ENCODE data around the gene LTO1. TPM values are rescaled to one million over a fixed set of nuclear protein-coding genes. Genes with fewer than 3 reads are reported as not detected.

LTO1 gene
- total RNA-seq, 2 donors from 2014 or later, result 11.3 to 20.0 TPM

DNA sequence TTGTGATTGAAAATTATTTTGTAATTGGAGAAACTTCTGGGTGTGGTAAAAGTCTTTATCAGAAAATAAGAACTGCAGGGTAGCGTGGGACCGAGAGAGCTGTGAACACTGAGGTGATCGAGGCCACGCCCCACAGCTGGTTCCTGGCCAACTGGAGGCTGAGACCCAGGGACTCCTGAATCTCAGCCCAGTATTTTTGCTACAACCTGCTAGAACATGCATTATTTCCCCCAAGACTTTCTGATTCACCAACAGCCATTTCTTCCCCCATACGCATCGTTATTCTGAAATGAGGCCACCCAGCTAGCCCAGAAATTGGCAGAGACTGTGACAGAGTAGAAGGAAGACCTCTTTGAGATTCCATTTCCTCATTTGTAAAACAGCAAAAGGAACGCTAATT, 32.0 kb upstream of the LTO1 start:
- no peak overlapping the region for H3K4me3 ChIP-seq

DNA sequence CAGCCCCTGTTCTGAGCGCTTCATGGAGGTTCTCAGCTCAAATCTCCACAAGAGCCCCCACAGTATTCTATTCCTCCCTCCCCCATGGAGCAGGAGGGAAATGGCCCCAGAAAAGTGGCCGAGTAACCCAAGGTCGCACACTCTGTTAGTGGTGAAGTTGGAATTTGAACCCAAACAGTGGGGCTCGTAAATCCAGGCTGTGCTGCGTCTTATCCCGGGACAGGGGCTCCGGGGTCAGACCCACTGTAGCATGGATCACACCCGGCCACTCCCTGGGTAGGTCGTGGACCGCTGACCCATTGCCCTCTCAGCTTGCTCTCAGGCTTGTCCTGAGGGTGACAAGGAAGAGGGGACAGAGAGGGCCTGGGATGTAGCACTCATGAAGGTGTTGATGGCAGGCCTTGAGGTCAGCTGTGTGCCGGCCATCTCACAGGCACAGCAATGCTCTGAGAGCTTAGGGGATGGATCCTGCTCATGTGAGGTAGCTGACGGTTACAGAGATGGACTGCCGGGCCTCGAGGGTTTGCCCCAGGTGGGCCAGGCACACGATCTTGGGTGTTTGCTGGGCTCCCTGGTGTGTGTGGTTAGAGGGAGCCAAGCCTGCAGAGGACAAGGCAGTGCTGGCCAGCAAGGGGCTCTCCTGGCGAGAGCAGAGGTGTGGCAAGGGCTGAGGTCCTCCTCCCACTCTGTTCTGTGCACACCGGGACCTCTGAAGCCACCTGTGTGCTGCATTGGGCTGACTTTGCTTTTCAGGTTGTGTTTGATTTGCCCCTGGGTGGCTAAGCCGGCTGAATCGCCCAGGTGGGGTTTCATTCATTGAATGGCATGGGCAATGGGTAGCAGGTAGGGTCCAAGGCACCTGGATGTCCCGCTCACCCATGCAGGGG, 31.0 kb upstream of the LTO1 start:
- DNase-seq, result peak; percentile 66
- Histone ChIP-seq H3K9me3 (no peaks in the 10 kb centered on the region), H3K27me3 (peaks cover 41% of the 10 kb centered on the region), H3K4me3 (no peak overlapping the region), H3K9ac (ENCODE audit: low read depth in 2 of 2, low read length in 2 of 2) (no peak overlapping the region), H3K27ac (no peak overlapping the region), H3K36me3 (no peaks in the 10 kb centered on the region), H3K4me1 (peaks cover 10% of the 10 kb centered on the region)
- no peak for TF ChIP-seq CTCF (IDR thresholded peaks at IDR 0.05)
- intact Hi-C loops (cut with DNase I), result no loop called here

More for the DNA sequence above, 32.0 kb upstream of the LTO1 start:
- H3K4me1 ChIP-seq, result peaks cover 10% of the 10 kb centered on the region
- H3K9me3 ChIP-seq, result no peaks in the 10 kb centered on the region
- H3K36me3 ChIP-seq, result no peaks in the 10 kb centered on the region
- no peak overlapping the region for H3K27ac ChIP-seq
- DNase-seq, result peak; percentile 55
- peaks cover 31% of the 10 kb centered on the region for H3K27me3 ChIP-seq
- no peak overlapping the region for H3K9ac ChIP-seq (ENCODE audit: low read depth in 2 of 2, low read length in 2 of 2)
- intact Hi-C loops (cut with DNase I), result no loop called here
- TF ChIP-seq CTCF (IDR thresholded peaks at IDR 0.05), result no peak

DNA sequence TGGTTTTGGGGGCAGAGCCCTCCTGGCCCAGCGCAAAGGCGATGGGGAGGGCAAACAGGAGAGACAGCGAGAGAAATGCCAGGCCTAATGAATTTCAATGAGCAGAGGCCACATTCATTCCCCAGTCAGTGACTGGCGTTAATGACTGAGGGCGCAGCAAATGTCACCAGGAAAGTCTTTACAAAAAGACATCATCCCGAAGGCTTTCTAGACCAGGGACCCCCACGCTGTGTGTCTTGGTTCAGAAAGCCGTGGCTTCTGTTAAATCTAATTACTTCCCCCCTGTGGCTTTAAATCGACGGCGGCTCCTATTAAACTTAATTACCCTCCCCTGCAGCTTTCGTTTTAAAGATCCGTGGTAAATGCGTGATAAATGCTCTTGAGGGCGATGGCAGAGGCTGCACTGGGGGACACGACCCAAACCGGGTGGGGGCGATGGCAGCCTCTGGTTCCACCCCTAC, 30.2 kb upstream of the LTO1 start:
- peaks cover 10% of the 10 kb centered on the region for H3K4me1 ChIP-seq
- no peaks in the 10 kb centered on the region for H3K36me3 ChIP-seq
- no peak for DNase-seq
- intact Hi-C loops (cut with DNase I), result no loop called here
- peaks cover 43% of the 10 kb centered on the region for H3K27me3 ChIP-seq
- no peaks in the 10 kb centered on the region for H3K9me3 ChIP-seq
- no peak overlapping the region for H3K4me3 ChIP-seq
- no peak for TF ChIP-seq CTCF (IDR thresholded peaks at IDR 0.05)
- H3K27ac ChIP-seq, result no peak overlapping the region
- no peak overlapping the region for H3K9ac ChIP-seq (ENCODE audit: low read depth in 2 of 2, low read length in 2 of 2)

DNA sequence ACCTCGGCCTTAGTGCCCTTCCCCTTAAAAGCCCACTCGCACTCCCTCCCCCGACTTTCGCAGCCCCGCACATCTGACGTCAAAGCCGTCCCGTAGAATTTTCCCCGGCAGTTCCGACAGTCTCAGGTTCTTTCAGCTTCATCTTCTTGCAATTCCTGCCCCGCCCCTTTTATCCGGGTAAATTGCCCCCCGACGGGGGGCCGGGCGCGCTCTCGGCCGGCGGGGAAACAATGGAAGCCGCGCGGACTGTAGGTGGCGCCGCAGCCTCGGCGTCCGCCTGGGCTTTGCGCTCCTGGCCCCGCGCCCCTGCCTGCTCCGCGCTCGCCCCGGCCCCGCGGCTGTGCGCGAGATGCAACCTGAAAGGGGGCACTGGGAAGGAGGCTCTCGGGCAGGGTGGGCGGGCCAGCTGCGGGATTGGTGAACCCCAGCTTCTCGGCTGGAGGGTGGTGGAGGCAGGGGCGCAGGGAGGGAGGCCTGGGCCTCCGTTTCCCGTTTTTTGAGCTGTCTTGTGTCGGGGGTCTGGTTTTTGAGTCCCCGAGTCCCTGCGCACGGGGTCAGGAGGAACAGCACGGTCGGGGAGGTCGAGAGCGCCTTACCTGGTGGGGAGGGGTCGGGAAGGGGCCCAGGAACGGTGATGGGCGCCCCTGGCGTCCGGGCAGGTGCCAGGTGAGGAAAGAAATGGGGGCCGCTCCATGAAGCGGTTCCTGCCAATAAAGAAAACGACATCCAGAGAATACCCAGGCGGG, 29.5 kb upstream of the LTO1 start:
- no peak for DNase-seq

More for the DNA sequence above, 29.5 kb upstream of the LTO1 start:
- Histone ChIP-seq H3K36me3 (no peaks in the 10 kb centered on the region), H3K4me3 (no peak overlapping the region), H3K27ac (no peak overlapping the region), H3K27me3 (peaks cover 43% of the 10 kb centered on the region), H3K9ac (ENCODE audit: low read depth in 2 of 2, low read length in 2 of 2) (no peak overlapping the region), H3K9me3 (no peaks in the 10 kb centered on the region), H3K4me1 (peaks cover 10% of the 10 kb centered on the region)
- peak; percentile 35 for TF ChIP-seq CTCF (IDR thresholded peaks at IDR 0.05)
- intact Hi-C loops (cut with DNase I), result loop anchor here (5.0 kb wide), 1 partner anchor 183 kb away; no protein-coding TSS in a partner anchor
